Right lung (tissue), 5 donors: ENCODE measurements around the gene SLC35G6. TPM values are rescaled to one million over a fixed set of nuclear protein-coding genes. Genes with fewer than 3 reads are reported as not detected.

Experiments
- DNase-seq, 2 donors: peaks; one replicate each; pipeline ENCODE4 v3.0.0-alpha.2; 2013
- polyA plus RNA-seq, 5 donors: library from polyadenylated mRNA; unstranded; fragments of 120-200 nt; gene quantifications; one replicate each; pipeline versions ENCODE4 v1.2.1 to v1.2.3, GENCODE V29; 2013; ENCODE audit warnings: inconsistent platforms in 1 of 5, low replicate concordance in 1 of 5; ENCODE audit not compliant: insufficient read length in 5 of 5, insufficient read depth in 1 of 5

SLC35G6 gene
- polyA plus RNA-seq, 5 donors: 0.15 to 0.40 (median 0.35) TPM

- no peak for DNase-seq
Observed at GRCh38 chr17:7502171-7502847, 21.1 kb downstream of the SLC35G6 start.

- DNase-seq: no peak
Observed at GRCh38 chr17:7502987-7503386, 21.7 kb downstream of the SLC35G6 start.

GRCh38 chr17:7503521-7503920 lies 22.3 kb downstream of the SLC35G6 start:
- no peak for DNase-seq

DNA sequence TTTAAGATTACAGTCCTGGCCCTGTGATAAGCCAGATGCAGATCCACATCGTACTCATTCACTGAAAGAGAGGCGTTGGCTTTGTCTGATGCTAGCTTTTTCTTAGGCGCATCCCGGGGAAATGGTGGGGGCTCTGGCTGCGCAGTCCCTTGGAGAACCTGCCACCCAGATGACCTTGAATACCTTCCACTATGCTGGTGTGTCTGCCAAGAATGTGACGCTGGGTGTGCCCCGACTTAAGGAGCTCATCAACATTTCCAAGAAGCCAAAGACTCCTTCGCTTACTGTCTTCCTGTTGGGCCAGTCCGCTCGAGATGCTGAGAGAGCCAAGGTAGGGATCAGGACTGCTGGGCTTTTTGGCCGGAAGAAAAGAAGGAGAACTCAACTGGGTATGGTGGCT lies 26.9 kb downstream of the SLC35G6 start:
- DNase-seq: no peak

DNA sequence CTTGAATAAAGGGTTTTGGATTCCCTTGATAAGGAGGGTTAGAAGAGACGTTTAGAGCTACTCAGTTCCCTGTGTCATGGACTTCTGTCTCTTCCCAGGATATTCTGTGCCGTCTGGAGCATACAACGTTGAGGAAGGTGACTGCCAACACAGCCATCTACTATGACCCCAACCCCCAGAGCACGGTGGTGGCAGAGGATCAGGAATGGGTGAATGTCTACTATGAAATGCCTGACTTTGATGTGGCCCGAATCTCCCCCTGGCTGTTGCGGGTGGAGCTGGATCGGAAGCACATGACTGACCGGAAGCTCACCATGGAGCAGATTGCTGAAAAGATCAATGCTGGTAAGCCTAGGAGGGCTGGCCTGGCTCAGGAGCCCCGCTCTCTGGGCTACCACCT lies 27.6 kb downstream of the SLC35G6 start:
- no peak for DNase-seq

DNA sequence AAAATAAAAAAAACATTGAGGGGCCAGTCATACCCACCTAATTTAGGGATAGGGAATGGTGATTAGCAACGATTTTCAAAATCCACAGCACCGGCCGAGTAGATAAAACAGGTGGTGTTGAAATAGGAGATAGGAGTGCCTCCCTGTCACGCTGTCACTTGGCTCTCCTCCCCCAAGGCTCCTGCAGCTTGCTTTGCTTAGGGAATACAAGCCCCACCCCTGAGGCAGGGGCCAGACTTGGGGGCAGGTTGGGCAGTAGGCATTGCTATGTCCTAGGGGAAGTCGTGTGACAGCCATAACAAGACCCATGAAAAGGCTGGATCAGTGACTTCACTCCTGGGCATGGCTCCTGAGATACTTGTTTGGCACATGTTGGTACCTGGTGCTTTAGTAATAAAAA lies 28.7 kb downstream of the SLC35G6 start:
- DNase-seq: no peak

GRCh38 chr17:7511108-7511507 lies 29.9 kb downstream of the SLC35G6 start:
- DNase-seq: no peak

GRCh38 chr17:7512105-7512504 lies 30.9 kb downstream of the SLC35G6 start:
- DNase-seq: no peak

DNA sequence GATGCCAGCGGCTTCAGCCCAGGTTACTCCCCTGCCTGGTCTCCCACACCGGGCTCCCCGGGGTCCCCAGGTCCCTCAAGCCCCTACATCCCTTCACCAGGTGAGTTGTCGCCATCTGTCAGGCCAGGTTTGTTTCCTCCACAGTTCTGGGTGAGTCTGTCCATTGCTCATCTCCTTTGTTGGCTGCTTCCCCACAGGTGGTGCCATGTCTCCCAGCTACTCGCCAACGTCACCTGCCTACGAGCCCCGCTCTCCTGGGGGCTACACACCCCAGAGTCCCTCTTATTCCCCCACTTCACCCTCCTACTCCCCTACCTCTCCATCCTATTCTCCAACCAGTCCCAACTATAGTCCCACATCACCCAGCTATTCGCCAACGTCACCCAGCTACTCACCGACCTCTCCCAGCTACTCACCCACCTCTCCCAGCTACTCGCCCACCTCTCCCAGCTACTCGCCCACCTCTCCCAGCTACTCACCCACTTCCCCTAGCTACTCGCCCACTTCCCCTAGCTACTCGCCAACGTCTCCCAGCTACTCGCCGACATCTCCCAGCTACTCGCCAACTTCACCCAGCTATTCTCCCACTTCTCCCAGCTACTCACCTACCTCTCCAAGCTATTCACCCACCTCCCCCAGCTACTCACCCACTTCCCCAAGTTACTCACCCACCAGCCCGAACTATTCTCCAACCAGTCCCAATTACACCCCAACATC lies 31.7 kb downstream of the SLC35G6 start:
- DNase-seq: no peak

DNA sequence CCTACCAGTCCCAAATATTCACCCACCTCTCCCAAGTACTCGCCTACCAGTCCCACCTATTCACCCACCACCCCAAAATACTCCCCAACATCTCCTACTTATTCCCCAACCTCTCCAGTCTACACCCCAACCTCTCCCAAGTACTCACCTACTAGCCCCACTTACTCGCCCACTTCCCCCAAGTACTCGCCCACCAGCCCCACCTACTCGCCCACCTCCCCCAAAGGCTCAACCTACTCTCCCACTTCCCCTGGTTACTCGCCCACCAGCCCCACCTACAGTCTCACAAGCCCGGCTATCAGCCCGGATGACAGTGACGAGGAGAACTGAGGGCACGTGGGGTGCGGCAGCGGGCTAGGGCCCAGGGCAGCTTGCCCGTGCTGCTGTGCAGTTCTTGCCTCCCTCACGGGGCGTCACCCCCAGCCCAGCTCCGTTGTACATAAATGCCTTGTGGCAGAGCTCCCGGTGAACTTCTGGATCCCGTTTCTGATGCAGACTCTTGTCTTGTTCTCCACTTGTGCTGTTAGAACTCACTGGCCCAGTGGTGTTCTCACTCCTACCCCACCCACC lies 32.7 kb downstream of the SLC35G6 start:
- no peak for DNase-seq

GRCh38 chr17:7515911-7516610 lies 34.8 kb downstream of the SLC35G6 start:
- DNase-seq: no peak

GRCh38 chr17:7523033-7523432 lies 41.8 kb downstream of the SLC35G6 start:
- no peak for DNase-seq

GRCh38 chr17:7528842-7529241 lies 47.6 kb downstream of the SLC35G6 start:
- no peak for DNase-seq

- DNase-seq: no peak
Observed at GRCh38 chr17:7530023-7530900, 49.0 kb downstream of the SLC35G6 start.

Other genes starting within 250 kb of the SLC35G6 start
- 10 to 100 TPM; 42.5 to 62.9 (median 56.0) TPM for gene DVL2, start 246.9 kb upstream of the SLC35G6 start, polyA plus RNA-seq
- 10 to 100 TPM; 32.7 to 58.8 (median 46.7) TPM for gene PHF23, start 242.0 kb upstream of the SLC35G6 start, polyA plus RNA-seq
- gene GABARAP, start 239.0 kb upstream of the SLC35G6 start, polyA plus RNA-seq: 100 to 1,000 TPM; 375 to 529 (median 415) TPM
- gene CTDNEP1, start 229.7 kb upstream of the SLC35G6 start, polyA plus RNA-seq: 100 to 1,000 TPM; 128 to 156 (median 146) TPM
- gene ELP5, start 229.2 kb upstream of the SLC35G6 start, polyA plus RNA-seq: 10 to 100 TPM; 36.6 to 49.7 (median 40.6) TPM
- gene CLDN7, start 219.0 kb upstream of the SLC35G6 start, polyA plus RNA-seq: 10 to 100 TPM; 22.3 to 35.1 (median 33.6) TPM
- 1 to 10 TPM in 4 of 5 donors, under 1 TPM in 1; 0.80 to 2.7 (median 1.2) TPM for gene SLC2A4, start 199.7 kb upstream of the SLC35G6 start, polyA plus RNA-seq
- gene YBX2, start 186.8 kb upstream of the SLC35G6 start, polyA plus RNA-seq: 1 to 10 TPM; 1.2 to 2.4 (median 1.4) TPM
- gene EIF5A, start 173.8 kb upstream of the SLC35G6 start, polyA plus RNA-seq: 100 to 1,000 TPM; 224 to 373 (median 229) TPM
- gene GPS2, start 166.1 kb upstream of the SLC35G6 start, polyA plus RNA-seq: 10 to 100 TPM; 65.7 to 91.2 (median 81.3) TPM
- 10 to 100 TPM; 19.7 to 31.2 (median 28.1) TPM for gene NEURL4, start 152.1 kb upstream of the SLC35G6 start, polyA plus RNA-seq
- gene ACAP1, start 144.9 kb upstream of the SLC35G6 start, polyA plus RNA-seq: 1 to 10 TPM; 5.5 to 9.9 (median 7.5) TPM
- 10 to 100 TPM in 3 of 5 donors, 1 to 10 TPM in 2; 9.6 to 13.9 (median 10.3) TPM for gene KCTD11, start 129.3 kb upstream of the SLC35G6 start, polyA plus RNA-seq
- gene TMEM95, start 126.3 kb upstream of the SLC35G6 start, polyA plus RNA-seq: not detected
- 1 to 10 TPM; 5.1 to 6.8 (median 6.7) TPM for gene TNK1, start 100.4 kb upstream of the SLC35G6 start, polyA plus RNA-seq
- gene PLSCR3, start 86.9 kb upstream of the SLC35G6 start, polyA plus RNA-seq: 10 to 100 TPM; 39.3 to 74.6 (median 57.6) TPM
- gene TMEM256, start 77.3 kb upstream of the SLC35G6 start, polyA plus RNA-seq: 10 to 100 TPM; 67.5 to 86.1 (median 74.5) TPM
- gene NLGN2, start 73.6 kb upstream of the SLC35G6 start, polyA plus RNA-seq: 10 to 100 TPM; 22.6 to 36.3 (median 31.7) TPM
- gene SPEM1, start 61.1 kb upstream of the SLC35G6 start, polyA plus RNA-seq: not detected
- gene SPEM2, start 55.8 kb upstream of the SLC35G6 start, polyA plus RNA-seq: not detected
- not detected for gene SPEM3, start 52.6 kb upstream of the SLC35G6 start, polyA plus RNA-seq
- 1 to 10 TPM; 2.1 to 3.2 (median 2.4) TPM for gene TMEM102, start 46.0 kb upstream of the SLC35G6 start, polyA plus RNA-seq
- 1 to 10 TPM; 1.4 to 2.5 (median 1.9) TPM for gene FGF11, start 41.9 kb upstream of the SLC35G6 start, polyA plus RNA-seq
- gene CHRNB1, start 36.4 kb upstream of the SLC35G6 start, polyA plus RNA-seq: 10 to 100 TPM in 3 of 5 donors, 1 to 10 TPM in 2; 9.0 to 14.8 (median 10.5) TPM
- gene ZBTB4, start 1.8 kb upstream of the SLC35G6 start, polyA plus RNA-seq: 10 to 100 TPM; 36.6 to 52.9 (median 43.8) TPM
- gene POLR2A, start 2.9 kb downstream of the SLC35G6 start, polyA plus RNA-seq: 100 to 1,000 TPM in 1 of 5 donors, 10 to 100 TPM in 4; 79.6 to 127 (median 89.6) TPM
- 10 to 100 TPM; 20.1 to 40.5 (median 31.3) TPM for gene TNFSF12, start 67.6 kb downstream of the SLC35G6 start, polyA plus RNA-seq
- gene TNFSF13, start 77.3 kb downstream of the SLC35G6 start, polyA plus RNA-seq: 10 to 100 TPM; 16.2 to 23.2 (median 17.2) TPM
- gene SENP3, start 80.5 kb downstream of the SLC35G6 start, polyA plus RNA-seq: 10 to 100 TPM; 61.1 to 72.4 (median 70.5) TPM
- 10 to 100 TPM; 30.7 to 40.7 (median 32.3) TPM for gene CD68, start 98.2 kb downstream of the SLC35G6 start, polyA plus RNA-seq
- 10 to 100 TPM; 83.2 to 98.1 (median 93.5) TPM for gene MPDU1, start 102.4 kb downstream of the SLC35G6 start, polyA plus RNA-seq
- 1 to 10 TPM; 1.4 to 2.5 (median 1.8) TPM for gene SOX15, start 108.6 kb downstream of the SLC35G6 start, polyA plus RNA-seq
- 10 to 100 TPM; 33.0 to 43.8 (median 38.6) TPM for gene FXR2, start 133.5 kb downstream of the SLC35G6 start, polyA plus RNA-seq
- 10 to 100 TPM; 70.6 to 93.8 (median 86.2) TPM for gene SAT2, start 146.4 kb downstream of the SLC35G6 start, polyA plus RNA-seq
- 1 to 10 TPM; 1.1 to 2.0 (median 1.2) TPM for gene SHBG, start 148.7 kb downstream of the SLC35G6 start, polyA plus RNA-seq
- 10 to 100 TPM; 20.5 to 31.5 (median 25.5) TPM for gene ATP1B2, start 169.5 kb downstream of the SLC35G6 start, polyA plus RNA-seq
- 10 to 100 TPM; 68.9 to 88.2 (median 78.4) TPM for gene TP53, start 206.0 kb downstream of the SLC35G6 start, polyA plus RNA-seq
- 10 to 100 TPM; 10.3 to 17.5 (median 13.3) TPM for gene WRAP53, start 207.0 kb downstream of the SLC35G6 start, polyA plus RNA-seq
- 10 to 100 TPM; 28.2 to 37.8 (median 32.1) TPM for gene EFNB3, start 223.8 kb downstream of the SLC35G6 start, polyA plus RNA-seq
- 1 to 10 TPM; 1.1 to 3.8 (median 2.1) TPM for gene DNAH2, start 236.3 kb downstream of the SLC35G6 start, polyA plus RNA-seq